Lower lobe of right lung (tissue), 2 donors: ENCODE measurements around the gene THOP1. TPM values are rescaled to one million over a fixed set of nuclear protein-coding genes. Genes with fewer than 3 reads are reported as not detected.

Experiments used
- ATAC-seq, 2 donors: fragments of 200-7000 bp; cut with Tn5 transposase; one replicate each; pipeline ENCODE4 v1.9.1; 2020 to 2022; ENCODE audit warnings: mild to moderate bottlenecking in 2 of 2, moderate library complexity in 2 of 2
- DNase-seq: peaks from one replicate; pipeline ENCODE4 v3.0.0-alpha.2; 2020
- H3K27ac ChIP-seq: fragments of 200-600 bp; one replicate; pipeline ENCODE4 v1.8.0; 2022
- H3K27me3 ChIP-seq: fragments of 200-600 bp; one replicate; pipeline ENCODE4 v1.8.0; 2022; ENCODE audit warnings: low read depth
- H3K36me3 ChIP-seq: fragments of 200-600 bp; one replicate; pipeline ENCODE4 v1.8.0; 2022; ENCODE audit warnings: mild to moderate bottlenecking
- H3K4me1 ChIP-seq: fragments of 200-600 bp; one replicate; pipeline ENCODE4 v1.8.0; 2022
- H3K4me3 ChIP-seq: fragments of 200-600 bp; one replicate; pipeline ENCODE4 v1.8.0; 2022; ENCODE audit warnings: mild to moderate bottlenecking
- H3K9me3 ChIP-seq: fragments of 200-600 bp; one replicate; pipeline ENCODE4 v1.8.0; 2022
- intact Hi-C: fragments of 100-400 bp; cut with DNase I; formaldehyde crosslinking; loops from one replicate; pipeline ENCODE4 v1.11.0; 2022
- total RNA-seq: library from RNA; stranded (reverse); fragmentation: NEBNext Ultra II Directional; extraction: Animal tissue kit (Norgen Biotek cat#: 25700); gene quantifications from one replicate; pipeline ENCODE4 v1.2.1, GENCODE V29; 2021
- TF ChIP-seq, protein P1 (sequence below): fragments of 200-600 bp; IDR thresholded peaks from one replicate; pipeline ENCODE4 v1.8.0; 2022; ENCODE audit warnings: antibody characterized with exemption, mild to moderate bottlenecking
- donor health status: DM: no; HTN: yes; CAD: no; lungs with severe emphysema.

THOP1 gene
- total RNA-seq, 1 donor from 2014 or later: 34.9 TPM

DNA sequence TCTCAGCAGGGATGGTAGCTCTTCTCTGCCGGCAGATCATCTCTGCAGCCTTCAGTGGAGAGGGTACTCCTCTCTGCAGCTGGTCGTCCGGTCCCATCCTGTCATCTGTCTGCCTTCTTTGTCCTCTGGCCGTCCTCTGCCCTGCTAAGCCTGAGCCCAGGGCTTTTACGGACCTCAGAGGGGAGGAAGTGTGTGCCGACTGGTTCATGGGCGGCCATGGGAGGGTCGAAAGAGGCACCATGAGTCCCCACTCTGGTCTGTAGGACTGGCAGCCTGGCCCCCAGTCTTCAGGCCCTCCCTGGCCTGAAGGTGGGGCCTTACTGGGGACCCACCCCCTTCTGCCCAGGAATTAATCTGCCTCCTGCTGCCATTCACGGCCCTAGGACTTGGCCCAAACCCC lies 38.3 kb downstream of the THOP1 start:
- Histone ChIP-seq H3K36me3 (peaks cover 20% of the 10 kb centered on the region), H3K4me1 (peaks cover 16% of the 10 kb centered on the region), H3K27me3 (no peaks in the 10 kb centered on the region), H3K4me3 (no peak overlapping the region), H3K9me3 (no peaks in the 10 kb centered on the region), H3K27ac (no peak overlapping the region)
- DNase-seq (no peak), ATAC-seq (no peak)
- intact Hi-C loops: no loop called here
- TF ChIP-seq, protein P1, sequence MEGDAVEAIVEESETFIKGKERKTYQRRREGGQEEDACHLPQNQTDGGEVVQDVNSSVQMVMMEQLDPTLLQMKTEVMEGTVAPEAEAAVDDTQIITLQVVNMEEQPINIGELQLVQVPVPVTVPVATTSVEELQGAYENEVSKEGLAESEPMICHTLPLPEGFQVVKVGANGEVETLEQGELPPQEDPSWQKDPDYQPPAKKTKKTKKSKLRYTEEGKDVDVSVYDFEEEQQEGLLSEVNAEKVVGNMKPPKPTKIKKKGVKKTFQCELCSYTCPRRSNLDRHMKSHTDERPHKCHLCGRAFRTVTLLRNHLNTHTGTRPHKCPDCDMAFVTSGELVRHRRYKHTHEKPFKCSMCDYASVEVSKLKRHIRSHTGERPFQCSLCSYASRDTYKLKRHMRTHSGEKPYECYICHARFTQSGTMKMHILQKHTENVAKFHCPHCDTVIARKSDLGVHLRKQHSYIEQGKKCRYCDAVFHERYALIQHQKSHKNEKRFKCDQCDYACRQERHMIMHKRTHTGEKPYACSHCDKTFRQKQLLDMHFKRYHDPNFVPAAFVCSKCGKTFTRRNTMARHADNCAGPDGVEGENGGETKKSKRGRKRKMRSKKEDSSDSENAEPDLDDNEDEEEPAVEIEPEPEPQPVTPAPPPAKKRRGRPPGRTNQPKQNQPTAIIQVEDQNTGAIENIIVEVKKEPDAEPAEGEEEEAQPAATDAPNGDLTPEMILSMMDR: no peak

DNA sequence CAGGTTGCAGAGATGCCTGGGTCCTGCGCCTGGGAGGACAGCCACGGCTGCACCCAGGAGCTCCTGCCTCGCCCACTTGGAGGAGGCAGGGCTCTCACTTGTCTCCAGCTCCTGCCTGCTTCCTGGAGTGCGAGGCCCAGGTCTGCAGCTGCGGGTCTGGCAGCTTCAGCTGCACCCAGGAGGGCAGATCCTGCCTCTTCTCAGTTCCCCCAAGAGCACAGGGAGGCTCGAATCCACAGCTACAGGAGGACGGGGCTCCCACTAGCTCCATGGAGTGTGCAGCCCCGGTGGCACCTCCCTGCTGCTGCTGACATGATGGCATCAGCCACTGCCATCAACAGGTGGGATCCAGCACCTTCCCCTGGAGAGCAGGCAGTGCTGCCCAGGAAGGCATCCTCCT lies 38.8 kb downstream of the THOP1 start:
- peaks cover 16% of the 10 kb centered on the region for H3K4me1 ChIP-seq
- peaks cover 20% of the 10 kb centered on the region for H3K36me3 ChIP-seq
- DNase-seq: no peak
- no peak overlapping the region for H3K27ac ChIP-seq
- ATAC-seq: no peak
- no peaks in the 10 kb centered on the region for H3K9me3 ChIP-seq
- no peaks in the 10 kb centered on the region for H3K27me3 ChIP-seq
- no peak overlapping the region for H3K4me3 ChIP-seq
- TF ChIP-seq, protein P1: no peak
- intact Hi-C loops: no loop called here

DNA sequence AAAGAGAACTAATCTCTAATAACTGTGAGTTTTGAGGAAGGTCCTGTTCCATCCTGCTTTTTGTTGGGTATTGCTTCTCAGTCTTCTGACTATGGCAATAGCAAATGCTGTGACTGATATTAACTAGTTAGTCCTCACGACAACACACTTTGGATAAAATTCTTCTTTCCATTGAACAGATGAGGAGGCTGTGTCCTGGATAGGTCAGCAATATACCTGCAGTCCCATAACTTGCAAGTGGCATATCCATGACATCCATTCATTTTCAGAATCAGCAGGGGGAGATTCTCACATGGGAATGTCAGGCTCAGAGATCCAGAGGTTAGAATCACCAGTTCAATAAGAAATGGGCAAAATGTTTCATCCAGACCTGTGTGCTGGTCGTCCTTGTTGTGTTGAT lies 41.7 kb downstream of the THOP1 start:
- peaks cover 12% of the 10 kb centered on the region for H3K9me3 ChIP-seq
- no peak for ATAC-seq
- intact Hi-C loops: no loop called here
- no peaks in the 10 kb centered on the region for H3K27me3 ChIP-seq
- no peaks in the 10 kb centered on the region for H3K4me1 ChIP-seq
- H3K27ac ChIP-seq: no peak overlapping the region
- TF ChIP-seq, protein P1: no peak
- H3K36me3 ChIP-seq: peaks cover 20% of the 10 kb centered on the region
- no peak for DNase-seq
- no peak overlapping the region for H3K4me3 ChIP-seq

DNA sequence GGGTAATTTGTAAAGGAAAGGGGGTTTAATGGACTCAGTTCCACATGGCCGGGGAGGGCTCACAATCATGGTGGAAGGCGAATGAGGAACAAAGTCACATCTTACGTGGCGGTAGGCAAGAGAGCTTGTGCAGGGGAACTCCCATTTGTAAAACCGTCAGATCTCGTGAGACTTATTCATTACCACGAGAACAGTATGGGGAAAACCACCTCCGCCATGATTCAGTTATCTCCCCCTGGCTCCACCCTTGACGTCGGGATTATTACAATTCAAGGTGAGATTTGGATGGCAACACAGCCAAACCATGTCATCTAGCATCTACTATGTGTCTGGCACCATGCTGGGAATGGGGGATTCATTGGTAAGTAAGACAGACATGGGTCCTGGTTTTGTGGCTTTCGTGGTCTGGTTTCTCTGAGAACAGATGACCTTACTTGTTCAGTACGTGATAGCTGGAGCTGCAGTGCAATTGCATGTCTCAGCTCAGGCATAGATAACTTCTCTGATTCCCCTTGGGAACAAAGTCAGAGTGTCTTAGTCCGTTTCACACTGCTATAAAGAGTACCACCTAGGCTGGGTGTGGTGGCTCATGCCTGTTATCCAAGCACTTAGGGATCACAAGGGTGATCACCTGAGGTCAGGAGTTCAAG lies 42.7 kb downstream of the THOP1 start:
- H3K4me3 ChIP-seq: no peak overlapping the region
- H3K36me3 ChIP-seq: peaks cover 29% of the 10 kb centered on the region
- ATAC-seq (no peak), DNase-seq (no peak)
- intact Hi-C loops: no loop called here
- TF ChIP-seq, protein P1: no peak
- H3K27ac ChIP-seq: no peak overlapping the region
- no peaks in the 10 kb centered on the region for H3K27me3 ChIP-seq
- H3K4me1 ChIP-seq: no peaks in the 10 kb centered on the region
- H3K9me3 ChIP-seq: peaks cover 21% of the 10 kb centered on the region

DNA sequence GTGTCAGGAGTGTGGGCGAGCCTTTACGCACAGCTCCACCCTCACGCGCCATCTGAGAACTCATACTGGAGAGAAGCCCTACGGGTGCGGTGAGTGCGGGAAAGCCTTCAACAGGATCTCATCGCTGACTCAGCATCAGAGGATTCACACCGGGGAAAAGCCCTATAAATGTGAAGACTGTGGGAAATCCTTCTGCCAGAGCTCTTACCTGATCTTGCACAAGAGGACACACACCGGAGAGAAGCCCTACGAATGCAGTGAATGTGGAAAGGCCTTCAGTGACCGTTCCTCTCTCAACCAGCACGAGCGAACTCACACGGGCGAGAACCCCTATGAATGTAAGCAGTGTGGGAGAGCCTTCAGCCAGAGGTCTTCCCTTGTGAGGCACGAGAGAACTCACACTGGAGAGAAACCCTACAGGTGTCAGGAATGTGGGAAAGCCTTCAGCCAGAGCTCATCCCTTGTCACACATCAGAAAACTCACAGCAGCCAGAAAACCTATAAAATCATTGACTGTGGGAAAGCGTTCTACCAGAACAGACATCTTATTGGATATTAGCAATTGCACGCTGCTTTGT lies 49.1 kb downstream of the THOP1 start:
- intact Hi-C loops: no loop called here
- Histone ChIP-seq H3K27me3 (no peaks in the 10 kb centered on the region), H3K36me3 (peaks cover 22% of the 10 kb centered on the region), H3K4me1 (no peaks in the 10 kb centered on the region), H3K4me3 (no peak overlapping the region), H3K27ac (no peak overlapping the region), H3K9me3 (peaks cover 81% of the 10 kb centered on the region)
- ATAC-seq (no peak), DNase-seq (no peak)
- TF ChIP-seq, protein P1: no peak
